Testis (tissue), 3 donors: ENCODE measurements around the gene SMAP2. TPM values are rescaled to one million over a fixed set of nuclear protein-coding genes. Genes with fewer than 3 reads are reported as not detected.

ENCODE experiments used
- DNase-seq: peaks from one replicate; pipeline ENCODE4 v3.0.0-alpha.2; 2019
- H3K27ac ChIP-seq, 2 donors: fragments of 200-600 bp; sonication (generic); one replicate each; pipeline ENCODE4 v1.5.1; 2019
- H3K27me3 ChIP-seq: fragments of 200-600 bp; sonication (generic); one replicate; pipeline ENCODE4 v1.5.1; 2019
- H3K36me3 ChIP-seq: fragments of 200-600 bp; sonication (generic); one replicate; pipeline ENCODE4 v1.5.1; 2017; ENCODE audit warnings: low read depth; ENCODE audit errors: missing control alignments
- H3K4me1 ChIP-seq: fragments of 200-600 bp; sonication (generic); one replicate; pipeline ENCODE4 v1.5.1; 2019
- H3K4me3 ChIP-seq, 2 donors: fragments of 200-600 bp; sonication (generic); one replicate each; pipeline ENCODE4 v1.5.1; 2017 to 2019
- H3K9me3 ChIP-seq: fragments of 200-600 bp; sonication (generic); one replicate; pipeline ENCODE4 v1.5.1; 2017
- POLR2A ChIP-seq: fragments of 450-650 bp; IDR thresholded peaks from one replicate; pipeline ENCODE4 v1.6.1; 2017; ENCODE audit warnings: antibody characterized with exemption, mild to moderate bottlenecking, moderate library complexity
- WGBS, 2 donors: methylation state at CpG; one replicate each; pipeline ENCODE4 v1.1.5; 2018; 5-methylcytosine and 5-hydroxymethylcytosine counted together
- intact Hi-C: fragments of 100-400 bp; cut with DNase I; formaldehyde crosslinking; loops from one replicate; pipeline ENCODE4 v1.15.1; 2023; ENCODE audit warnings: low total_unique reads
- polyA plus RNA-seq: library from polyadenylated mRNA; stranded (reverse); fragments of 350-450 nt; fragmentation: Illumina TruSeq; extraction: RNeasy Lipid Tissue Mini Kit (QIAGEN cat#74804); gene quantifications from one replicate; pipeline ENCODE4 v1.2.3, GENCODE V29; 2014; ENCODE audit warnings: low read depth, low replicate concordance; ENCODE audit not compliant: insufficient read depth
- total RNA-seq, 2 donors: library from RNA; depleted of rRNA; stranded (reverse); fragments of >200 nt; gene quantifications; one replicate each; pipeline ENCODE4 v1.2.3, GENCODE V29; 2016
- TF ChIP-seq, protein P1 (sequence below), 3 experiments: fragments of 450-650 bp in 2 of 3; fragments of 200-600 bp in 1 of 3; sonication (generic) in 1 of 3; IDR thresholded peaks; one replicate each; pipeline ENCODE4 v1.5.1; 2016 to 2019; ENCODE audit warnings: antibody characterized with exemption in 3 of 3, mild to moderate bottlenecking in 2 of 3, moderate library complexity in 1 of 3

Gene SMAP2
- total and polyA plus RNA-seq, 3 donors from 2014 or later, result 23.0 to 44.3 (median 27.1) TPM

DNA sequence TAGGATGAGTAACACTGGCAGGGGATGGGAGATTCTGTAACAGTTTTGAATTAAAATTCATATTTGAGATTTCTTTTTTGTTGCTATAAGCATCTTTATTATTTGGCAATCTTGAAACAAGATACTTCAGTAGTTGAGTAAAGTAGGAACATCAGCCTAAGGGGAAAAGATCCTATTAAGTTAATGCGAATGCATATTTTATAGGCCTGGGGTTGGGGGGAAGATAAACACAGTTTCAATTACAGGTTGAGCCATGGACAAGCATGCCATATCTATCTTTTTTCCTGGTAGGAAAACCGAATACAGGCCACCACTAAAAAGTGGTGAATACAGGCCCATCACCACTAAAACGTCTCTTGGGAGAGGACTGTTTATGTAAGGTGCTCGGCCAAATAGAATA, 32.3 kb downstream of the SMAP2 start:
- no peak for TF ChIP-seq POLR2A
- TF ChIP-seq, protein P1, sequence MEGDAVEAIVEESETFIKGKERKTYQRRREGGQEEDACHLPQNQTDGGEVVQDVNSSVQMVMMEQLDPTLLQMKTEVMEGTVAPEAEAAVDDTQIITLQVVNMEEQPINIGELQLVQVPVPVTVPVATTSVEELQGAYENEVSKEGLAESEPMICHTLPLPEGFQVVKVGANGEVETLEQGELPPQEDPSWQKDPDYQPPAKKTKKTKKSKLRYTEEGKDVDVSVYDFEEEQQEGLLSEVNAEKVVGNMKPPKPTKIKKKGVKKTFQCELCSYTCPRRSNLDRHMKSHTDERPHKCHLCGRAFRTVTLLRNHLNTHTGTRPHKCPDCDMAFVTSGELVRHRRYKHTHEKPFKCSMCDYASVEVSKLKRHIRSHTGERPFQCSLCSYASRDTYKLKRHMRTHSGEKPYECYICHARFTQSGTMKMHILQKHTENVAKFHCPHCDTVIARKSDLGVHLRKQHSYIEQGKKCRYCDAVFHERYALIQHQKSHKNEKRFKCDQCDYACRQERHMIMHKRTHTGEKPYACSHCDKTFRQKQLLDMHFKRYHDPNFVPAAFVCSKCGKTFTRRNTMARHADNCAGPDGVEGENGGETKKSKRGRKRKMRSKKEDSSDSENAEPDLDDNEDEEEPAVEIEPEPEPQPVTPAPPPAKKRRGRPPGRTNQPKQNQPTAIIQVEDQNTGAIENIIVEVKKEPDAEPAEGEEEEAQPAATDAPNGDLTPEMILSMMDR (IDR thresholded peaks at IDR 0.05), result no peak
- DNase-seq, result no peak
- 87% methylated on average over 4 of the region's 4 CpGs for WGBS, 2 donors
- no peaks in the 10 kb centered on the region for H3K9me3 ChIP-seq
- no peaks in the 10 kb centered on the region for H3K27me3 ChIP-seq
- no peak overlapping the region for H3K4me3 ChIP-seq
- intact Hi-C loops, result loop anchor here (10.0 kb wide), 1 partner anchor 61 kb away; no protein-coding TSS in a partner anchor
- H3K4me1 ChIP-seq, result no peaks in the 10 kb centered on the region
- H3K36me3 ChIP-seq, result no peaks in the 10 kb centered on the region
- no peak overlapping the region for H3K27ac ChIP-seq

DNA sequence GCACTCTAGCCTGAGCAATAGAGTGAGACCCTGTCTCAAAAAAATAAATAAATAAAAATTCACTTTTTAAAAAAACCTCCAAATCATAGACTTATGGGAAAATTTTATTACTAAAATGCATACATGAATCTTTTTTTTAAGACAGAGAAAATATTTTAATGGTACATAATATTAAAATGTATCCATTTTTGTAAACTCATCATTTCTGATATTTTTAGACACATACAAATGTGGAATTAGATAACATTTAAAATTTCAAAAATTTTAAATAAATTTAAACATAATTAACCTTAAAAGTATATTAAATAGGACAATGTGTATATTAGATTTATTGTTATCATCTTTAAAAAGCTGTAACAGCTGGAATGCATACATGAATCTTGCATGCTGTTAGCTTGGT, 33.9 kb downstream of the SMAP2 start:
- Histone ChIP-seq H3K27me3 (no peaks in the 10 kb centered on the region), H3K27ac (no peak overlapping the region), H3K9me3 (no peaks in the 10 kb centered on the region), H3K36me3 (no peaks in the 10 kb centered on the region), H3K4me3 (no peak overlapping the region), H3K4me1 (no peaks in the 10 kb centered on the region)
- intact Hi-C loops, result loop anchor here (10.0 kb wide), 1 partner anchor 63 kb away; no protein-coding TSS in a partner anchor
- TF ChIP-seq, protein P1 (IDR thresholded peaks at IDR 0.05), result no peak
- no peak for TF ChIP-seq POLR2A
- DNase-seq, result no peak

DNA sequence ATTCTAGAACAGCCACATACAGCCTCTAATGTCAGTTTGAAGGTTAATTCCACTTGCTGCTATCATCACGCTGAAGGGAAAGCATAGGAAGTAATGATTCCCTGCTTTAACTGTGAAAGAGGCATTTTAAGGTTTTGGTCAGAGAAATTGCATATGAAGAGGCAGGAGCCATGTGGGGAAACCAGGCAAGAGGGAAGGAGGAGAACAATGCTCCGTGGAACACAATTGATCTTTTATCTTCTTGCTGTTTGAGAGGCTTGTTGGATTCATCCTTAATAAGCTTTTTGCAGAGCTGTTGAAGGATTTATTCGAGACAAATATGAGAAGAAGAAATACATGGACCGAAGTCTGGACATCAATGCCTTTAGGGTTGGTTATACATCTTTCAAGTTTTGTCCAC, 35.9 kb downstream of the SMAP2 start:
- Histone ChIP-seq H3K27ac (no peak overlapping the region), H3K27me3 (no peaks in the 10 kb centered on the region), H3K4me3 (no peak overlapping the region), H3K36me3 (no peaks in the 10 kb centered on the region), H3K4me1 (no peaks in the 10 kb centered on the region), H3K9me3 (no peaks in the 10 kb centered on the region)
- TF ChIP-seq POLR2A, result no peak
- intact Hi-C loops, result loop anchor here (10.0 kb wide), 1 partner anchor 65 kb away; no protein-coding TSS in a partner anchor
- no peak for DNase-seq
- 91 to 92% methylated on average over 4 of the region's 4 CpGs for WGBS, 2 donors

DNA sequence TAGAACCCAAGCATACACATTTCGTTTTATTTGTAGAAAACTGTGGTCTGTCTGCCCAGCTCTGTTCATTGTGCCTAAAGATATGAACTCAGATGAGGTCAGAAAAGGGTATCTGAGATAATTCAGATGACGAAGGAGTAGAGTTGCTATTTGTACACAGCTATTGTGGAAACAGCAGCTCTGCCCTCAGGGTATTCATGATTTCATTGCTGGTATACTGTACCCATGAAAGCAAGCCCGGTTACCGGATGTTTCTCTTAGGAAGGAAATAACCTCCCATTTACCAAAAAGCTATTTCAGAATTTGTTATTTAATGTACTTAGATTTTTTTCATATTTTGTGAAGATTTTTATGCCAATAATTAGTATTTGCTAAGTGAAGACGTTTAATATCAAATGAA, 37.8 kb downstream of the SMAP2 start:
- intact Hi-C loops, result no loop called here
- Histone ChIP-seq H3K4me3 (no peak overlapping the region), H3K9me3 (no peaks in the 10 kb centered on the region), H3K27me3 (no peaks in the 10 kb centered on the region), H3K27ac (no peak overlapping the region), H3K4me1 (no peaks in the 10 kb centered on the region), H3K36me3 (no peaks in the 10 kb centered on the region)
- WGBS, 2 donors, result 88 to 92% methylated on average over 5 of the region's 5 CpGs
- TF ChIP-seq, protein P1 (IDR thresholded peaks at IDR 0.05), result no peak
- no peak for TF ChIP-seq POLR2A
- DNase-seq, result no peak

DNA sequence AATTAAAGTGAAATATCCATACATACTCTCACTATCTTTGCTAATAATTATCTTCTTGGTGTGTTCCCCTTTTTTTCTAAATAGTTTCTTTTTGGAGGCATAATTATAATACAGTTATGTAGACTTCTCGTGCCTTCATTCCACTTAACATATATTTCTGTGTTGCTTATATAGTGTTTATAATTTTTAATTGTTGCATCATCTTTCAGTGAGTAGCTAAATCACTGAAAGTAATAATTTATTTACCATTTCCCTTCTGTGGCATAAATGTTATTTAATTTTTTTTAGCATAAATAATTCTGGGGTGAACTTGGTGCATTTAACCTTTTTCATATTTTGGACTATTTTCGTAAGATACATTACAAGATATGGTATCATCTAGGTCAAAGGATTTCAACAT, 38.3 kb downstream of the SMAP2 start:
- no peak overlapping the region for H3K27ac ChIP-seq
- no peaks in the 10 kb centered on the region for H3K27me3 ChIP-seq
- no peaks in the 10 kb centered on the region for H3K36me3 ChIP-seq
- intact Hi-C loops, result no loop called here
- no peak overlapping the region for H3K4me3 ChIP-seq
- no peak for DNase-seq
- no peaks in the 10 kb centered on the region for H3K9me3 ChIP-seq
- no peaks in the 10 kb centered on the region for H3K4me1 ChIP-seq
- 92 to 96% methylated on average over 2 of the region's 2 CpGs for WGBS, 2 donors
- no peak for TF ChIP-seq POLR2A
- TF ChIP-seq, protein P1 (IDR thresholded peaks at IDR 0.05), result no peak
